ENCODE data around the gene C21orf91.
A peak's percentile ranks its signal among the peaks of the same experiment; 100 is the strongest.

The C21orf91 gene

DNA sequence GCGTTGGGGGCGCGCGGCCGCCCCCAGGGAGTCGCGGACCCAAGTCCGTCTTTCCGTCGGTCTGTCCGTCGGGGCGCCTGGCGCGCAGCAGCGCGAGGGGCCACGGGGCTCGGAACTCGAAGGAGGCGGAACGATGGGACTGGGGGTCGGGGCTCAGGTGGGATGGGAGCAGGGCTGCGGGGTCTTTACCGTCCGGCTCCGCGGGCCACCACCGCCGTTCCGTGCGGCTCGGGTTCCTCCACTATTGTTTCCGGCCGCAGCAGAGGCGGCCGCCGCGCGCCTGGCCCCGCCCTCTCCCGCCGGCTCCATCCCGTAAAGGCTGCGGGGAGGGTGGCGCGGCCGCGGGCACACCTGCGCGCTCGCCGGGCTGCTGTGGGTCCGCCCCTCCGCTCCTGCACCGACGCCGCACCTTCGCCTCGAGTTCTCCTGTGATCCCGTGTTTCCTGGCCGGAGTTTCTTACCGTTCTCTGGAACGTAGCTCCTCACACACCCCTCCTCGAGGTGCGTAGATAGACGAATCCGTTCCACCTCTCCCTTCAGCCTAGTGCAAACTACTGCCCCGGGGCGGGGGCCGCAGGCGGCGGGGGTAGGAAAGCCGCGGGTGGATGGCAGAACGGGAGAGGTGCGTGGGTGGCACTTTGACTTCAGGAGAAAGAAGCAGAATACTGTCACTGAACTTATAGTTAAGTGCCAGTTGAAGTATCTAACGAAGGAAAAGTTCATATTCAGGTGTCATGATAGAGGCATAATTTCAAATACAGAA, at the start of gene C21orf91:
Gene C21orf91, minus strand, starts transcription at position 243 of the 763 bp plus-strand sequence. CDS start 1,038 bp downstream, outside the sequence.
- Histone ChIP-seq H3K36me3 (ENCODE audit: control insufficient read depth, insufficient read depth, low read length) (peaks cover 31% of the 10 kb centered on the region), H3K4me3 (ENCODE audit: low read depth, low read length) (peak within 1 kb of the TSS; percentile 90)

DNA sequence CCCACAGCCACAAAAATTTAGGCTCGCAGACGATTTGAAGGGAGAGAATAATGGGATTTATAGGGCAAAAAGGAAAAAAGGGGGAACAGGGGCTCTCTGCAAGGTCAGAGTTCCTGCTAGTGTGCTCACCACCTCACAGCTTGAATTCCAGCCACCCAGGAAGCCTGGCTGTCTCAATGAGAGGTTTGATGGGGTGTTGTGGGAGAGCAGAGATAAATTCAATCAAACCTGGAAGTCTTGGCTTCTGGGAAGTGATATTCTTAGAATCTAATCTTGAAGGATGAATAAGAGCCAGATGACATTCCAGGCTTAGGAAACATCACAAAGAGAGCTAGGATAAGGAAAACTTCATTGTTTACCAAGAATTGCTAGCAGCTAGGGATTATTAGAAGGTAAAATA, 47.4 kb upstream of the C21orf91 start:
- H3K27me3 ChIP-seq (ENCODE audit: control insufficient read depth, insufficient read depth, low read length): no peaks in the 10 kb centered on the region
- H3K27ac ChIP-seq (ENCODE audit: low read depth, low read length): no peak overlapping the region
- no peak overlapping the region for H3K9ac ChIP-seq (ENCODE audit: low read depth, low read length)

More for the DNA sequence above, at the start of gene C21orf91:
- no peaks in the 10 kb centered on the region for H3K9me3 ChIP-seq (ENCODE audit: control insufficient read depth, insufficient read depth, low read length)
- no peaks in the 10 kb centered on the region for H3K27me3 ChIP-seq (ENCODE audit: control insufficient read depth, insufficient read depth, low read length)
- peak within 1 kb of the TSS; percentile 98 for H3K9ac ChIP-seq (ENCODE audit: low read depth, low read length)
- H3K4me1 ChIP-seq (ENCODE audit: control insufficient read depth, insufficient read depth, low read length): peaks cover 14% of the 10 kb centered on the region
- H3K27ac ChIP-seq (ENCODE audit: low read depth, low read length): peak within 1 kb of the TSS; percentile 94

DNA sequence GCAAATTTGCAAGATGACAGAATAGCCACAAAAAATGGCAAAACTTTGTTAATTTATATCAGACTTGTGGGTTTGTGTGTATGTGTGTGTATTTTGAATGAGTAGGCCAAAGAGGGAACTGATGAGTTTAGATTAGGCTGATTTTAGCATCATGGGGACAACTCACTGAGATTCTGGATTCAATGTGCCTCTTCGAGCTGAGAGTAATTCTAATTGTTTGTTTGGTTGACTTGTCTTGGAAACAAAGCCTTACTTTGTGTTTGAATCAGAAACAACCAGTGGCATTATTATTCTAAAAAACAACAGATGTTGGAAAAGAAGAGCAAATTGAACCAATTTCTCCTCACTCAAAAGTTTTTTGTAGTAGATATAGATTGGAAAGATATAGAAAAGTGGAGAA, 40.5 kb upstream of the C21orf91 start:
- H3K36me3 ChIP-seq (ENCODE audit: control insufficient read depth, insufficient read depth, low read length): no peaks in the 10 kb centered on the region
- H3K4me1 ChIP-seq (ENCODE audit: control insufficient read depth, insufficient read depth, low read length): peaks cover 9% of the 10 kb centered on the region
- no peak overlapping the region for H3K9ac ChIP-seq (ENCODE audit: low read depth, low read length)
- H3K27ac ChIP-seq (ENCODE audit: low read depth, low read length): no peak overlapping the region
- H3K9me3 ChIP-seq (ENCODE audit: control insufficient read depth, insufficient read depth, low read length): peaks cover 4% of the 10 kb centered on the region; the same call in 1 of the 2 replicates
- no peaks in the 10 kb centered on the region for H3K27me3 ChIP-seq (ENCODE audit: control insufficient read depth, insufficient read depth, low read length)
- H3K4me3 ChIP-seq (ENCODE audit: low read depth, low read length): peak overlapping the region; percentile 17

More for the DNA sequence above, 47.4 kb upstream of the C21orf91 start:
- no peaks in the 10 kb centered on the region for H3K36me3 ChIP-seq (ENCODE audit: control insufficient read depth, insufficient read depth, low read length)
- H3K4me3 ChIP-seq (ENCODE audit: low read depth, low read length): no peak overlapping the region
- no peaks in the 10 kb centered on the region for H3K4me1 ChIP-seq (ENCODE audit: control insufficient read depth, insufficient read depth, low read length)
- no peaks in the 10 kb centered on the region for H3K9me3 ChIP-seq (ENCODE audit: control insufficient read depth, insufficient read depth, low read length)

DNA sequence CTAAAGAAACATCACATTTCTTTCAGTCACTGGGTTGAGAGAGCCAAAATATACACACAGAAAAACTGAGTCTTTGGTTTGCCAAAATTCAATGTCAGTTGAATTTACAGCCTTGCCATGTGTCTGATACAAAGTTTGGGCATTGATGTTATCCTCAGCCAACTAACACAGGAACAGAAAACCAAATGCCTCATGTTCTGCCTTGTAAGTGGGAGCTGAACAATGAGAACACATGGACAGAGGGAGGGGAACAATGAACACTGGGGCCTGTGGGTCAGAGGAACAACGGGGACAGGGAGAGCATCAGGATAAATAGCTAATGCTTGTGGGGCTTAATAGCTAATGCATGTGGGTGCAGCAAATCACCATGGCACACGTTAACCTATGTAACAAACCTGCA, 39.6 kb upstream of the C21orf91 start:
- Histone ChIP-seq H3K36me3 (ENCODE audit: control insufficient read depth, insufficient read depth, low read length) (no peaks in the 10 kb centered on the region), H3K27ac (ENCODE audit: low read depth, low read length) (no peak overlapping the region), H3K4me3 (ENCODE audit: low read depth, low read length) (no peak overlapping the region), H3K4me1 (ENCODE audit: control insufficient read depth, insufficient read depth, low read length) (peaks cover 9% of the 10 kb centered on the region), H3K9ac (ENCODE audit: low read depth, low read length) (no peak overlapping the region), H3K27me3 (ENCODE audit: control insufficient read depth, insufficient read depth, low read length) (no peaks in the 10 kb centered on the region), H3K9me3 (ENCODE audit: control insufficient read depth, insufficient read depth, low read length) (peaks cover 4% of the 10 kb centered on the region; the same call in 1 of the 2 replicates)

- H3K4me1 ChIP-seq (ENCODE audit: control insufficient read depth, insufficient read depth, low read length): peaks cover 6% of the 10 kb centered on the region
- H3K9ac ChIP-seq (ENCODE audit: low read depth, low read length): no peak overlapping the region
- no peak overlapping the region for H3K27ac ChIP-seq (ENCODE audit: low read depth, low read length)
- no peaks in the 10 kb centered on the region for H3K9me3 ChIP-seq (ENCODE audit: control insufficient read depth, insufficient read depth, low read length)
- no peak overlapping the region for H3K4me3 ChIP-seq (ENCODE audit: low read depth, low read length)
- no peaks in the 10 kb centered on the region for H3K36me3 ChIP-seq (ENCODE audit: control insufficient read depth, insufficient read depth, low read length)
- H3K27me3 ChIP-seq (ENCODE audit: control insufficient read depth, insufficient read depth, low read length): no peaks in the 10 kb centered on the region
Measured at GRCh38 chr21:17854745-17855144, 35.6 kb upstream of the C21orf91 start.

GRCh38 chr21:17853393-17854275, 34.5 kb upstream of the C21orf91 start:
- Histone ChIP-seq H3K9ac (ENCODE audit: low read depth, low read length) (no peak overlapping the region), H3K4me1 (ENCODE audit: control insufficient read depth, insufficient read depth, low read length) (no peaks in the 10 kb centered on the region), H3K27me3 (ENCODE audit: control insufficient read depth, insufficient read depth, low read length) (no peaks in the 10 kb centered on the region), H3K27ac (ENCODE audit: low read depth, low read length) (no peak overlapping the region), H3K9me3 (ENCODE audit: control insufficient read depth, insufficient read depth, low read length) (no peaks in the 10 kb centered on the region), H3K36me3 (ENCODE audit: control insufficient read depth, insufficient read depth, low read length) (no peaks in the 10 kb centered on the region), H3K4me3 (ENCODE audit: low read depth, low read length) (no peak overlapping the region)

GRCh38 chr21:17848228-17848627, 29.1 kb upstream of the C21orf91 start:
- no peaks in the 10 kb centered on the region for H3K4me1 ChIP-seq (ENCODE audit: control insufficient read depth, insufficient read depth, low read length)
- H3K4me3 ChIP-seq (ENCODE audit: low read depth, low read length): no peak overlapping the region
- no peaks in the 10 kb centered on the region for H3K36me3 ChIP-seq (ENCODE audit: control insufficient read depth, insufficient read depth, low read length)
- H3K27ac ChIP-seq (ENCODE audit: low read depth, low read length): no peak overlapping the region
- no peaks in the 10 kb centered on the region for H3K27me3 ChIP-seq (ENCODE audit: control insufficient read depth, insufficient read depth, low read length)
- H3K9ac ChIP-seq (ENCODE audit: low read depth, low read length): no peak overlapping the region
- H3K9me3 ChIP-seq (ENCODE audit: control insufficient read depth, insufficient read depth, low read length): no peaks in the 10 kb centered on the region

DNA sequence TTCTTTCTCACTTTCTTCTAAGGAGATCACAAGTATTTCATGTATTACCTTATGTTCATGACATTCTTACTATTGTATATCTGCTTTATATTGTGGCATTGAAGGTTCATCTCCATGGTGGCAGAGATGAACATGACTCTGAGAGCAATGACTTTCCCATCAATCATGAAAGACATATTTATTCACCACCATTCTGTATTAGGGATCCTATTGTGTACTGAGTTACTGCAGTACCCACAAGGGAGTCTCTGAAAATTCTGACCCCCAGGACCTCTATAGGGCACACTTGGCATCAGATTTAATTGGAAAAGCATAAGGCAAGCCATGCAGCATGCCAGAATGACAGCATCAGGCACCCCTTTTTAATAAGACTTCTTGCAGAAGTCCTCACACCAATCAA, 21.9 kb upstream of the C21orf91 start:
- H3K9me3 ChIP-seq (ENCODE audit: control insufficient read depth, insufficient read depth, low read length): no peaks in the 10 kb centered on the region
- H3K4me1 ChIP-seq (ENCODE audit: control insufficient read depth, insufficient read depth, low read length): peaks cover 5% of the 10 kb centered on the region
- H3K36me3 ChIP-seq (ENCODE audit: control insufficient read depth, insufficient read depth, low read length): no peaks in the 10 kb centered on the region

DNA sequence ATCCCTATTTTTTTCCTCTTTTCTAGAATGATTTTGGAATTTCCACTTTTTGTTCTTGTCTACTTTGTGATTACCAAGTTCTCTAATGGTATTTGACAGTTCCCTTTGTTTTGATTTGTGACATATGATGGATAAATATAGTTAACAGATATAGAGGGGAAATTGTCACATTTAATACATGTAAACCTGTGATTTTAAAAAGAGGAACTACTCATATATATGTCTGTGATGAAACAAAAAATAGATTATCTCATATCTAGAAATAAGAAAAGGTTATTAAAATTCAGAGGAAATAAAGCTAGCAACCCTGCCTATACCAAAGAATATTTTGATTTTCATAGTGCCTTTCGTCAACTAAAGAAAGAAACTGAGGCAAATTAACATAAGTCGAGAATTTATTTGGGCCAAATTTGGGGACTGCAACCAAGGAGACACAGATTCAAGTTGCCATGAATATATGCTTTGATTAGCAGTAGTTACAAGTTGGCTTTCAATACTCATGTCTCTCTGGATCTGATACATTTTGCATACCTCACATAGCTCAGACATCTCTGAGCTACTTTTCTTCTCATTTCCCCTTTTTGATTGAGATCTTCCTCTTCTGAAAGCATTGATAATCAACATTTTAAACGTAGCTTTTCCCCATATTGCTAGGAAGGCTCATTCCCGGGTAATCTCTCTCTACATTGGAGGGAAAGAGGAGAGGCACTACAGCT, 15.6 kb upstream of the C21orf91 start:
- peaks cover under 1% of the 10 kb centered on the region for H3K4me1 ChIP-seq (ENCODE audit: control insufficient read depth, insufficient read depth, low read length)
- no peaks in the 10 kb centered on the region for H3K9me3 ChIP-seq (ENCODE audit: control insufficient read depth, insufficient read depth, low read length)
- H3K9ac ChIP-seq (ENCODE audit: low read depth, low read length): no peak overlapping the region
- H3K4me3 ChIP-seq (ENCODE audit: low read depth, low read length): no peak overlapping the region
- H3K27ac ChIP-seq (ENCODE audit: low read depth, low read length): no peak overlapping the region
- no peaks in the 10 kb centered on the region for H3K27me3 ChIP-seq (ENCODE audit: control insufficient read depth, insufficient read depth, low read length)
- no peaks in the 10 kb centered on the region for H3K36me3 ChIP-seq (ENCODE audit: control insufficient read depth, insufficient read depth, low read length)

More for the DNA sequence above, 21.9 kb upstream of the C21orf91 start:
- Histone ChIP-seq H3K27me3 (ENCODE audit: control insufficient read depth, insufficient read depth, low read length) (no peaks in the 10 kb centered on the region), H3K9ac (ENCODE audit: low read depth, low read length) (no peak overlapping the region), H3K27ac (ENCODE audit: low read depth, low read length) (no peak overlapping the region), H3K4me3 (ENCODE audit: low read depth, low read length) (no peak overlapping the region)

GRCh38 chr21:17829472-17829871, 10.3 kb upstream of the C21orf91 start:
- no peak overlapping the region for H3K27ac ChIP-seq (ENCODE audit: low read depth, low read length)
- no peak overlapping the region for H3K4me3 ChIP-seq (ENCODE audit: low read depth, low read length)
- H3K36me3 ChIP-seq (ENCODE audit: control insufficient read depth, insufficient read depth, low read length): no peaks in the 10 kb centered on the region
- H3K4me1 ChIP-seq (ENCODE audit: control insufficient read depth, insufficient read depth, low read length): peaks cover 17% of the 10 kb centered on the region
- no peak overlapping the region for H3K9ac ChIP-seq (ENCODE audit: low read depth, low read length)
- no peaks in the 10 kb centered on the region for H3K27me3 ChIP-seq (ENCODE audit: control insufficient read depth, insufficient read depth, low read length)
- H3K9me3 ChIP-seq (ENCODE audit: control insufficient read depth, insufficient read depth, low read length): no peaks in the 10 kb centered on the region

All from HUES48 (cell line).